Activated CD8-positive, alpha-beta memory T cell treated with anti-CD3 and anti-CD28 coated beads, Interleukin-2, amount 10 ng/mL, durations not matched to agents 7 days and 5 days (primary cell): ENCODE data around the gene ASS1. TPM values are rescaled to one million over a fixed set of nuclear protein-coding genes. Genes with fewer than 3 reads are reported as not detected.

ENCODE experiments used
- ATAC-seq: fragments of 150-1000 bp; cut with Tn5 transposase; one replicate; pipeline ENCODE4 v1.10.0; 2021; ENCODE audit warnings: moderate library complexity
- CTCF ChIA-PET: fragments of 350-600 bp; sonication (Branson Sonifier 250); formaldehyde crosslinking; loops from one replicate; lab custom pipeline; 2021; ENCODE audit warnings: antibody characterized with exemption; lab: Charles Lee
- DNase-seq: peaks from one replicate; pipeline ENCODE4 v3.0.0-alpha.2; 2020
- H3K27ac Mint-ChIP-seq: one replicate; pipeline ENCODE4 v1.8.0; 2021; ENCODE audit warnings: mild to moderate bottlenecking, mixed read lengths
- H3K27me3 Mint-ChIP-seq: one replicate; pipeline ENCODE4 v1.8.0; 2021; ENCODE audit warnings: mixed read lengths
- H3K36me3 Mint-ChIP-seq: one replicate; pipeline ENCODE4 v1.8.0; 2021; ENCODE audit warnings: mild to moderate bottlenecking, mixed read lengths
- H3K4me1 Mint-ChIP-seq: one replicate; pipeline ENCODE4 v1.8.0; 2021; ENCODE audit warnings: mixed read lengths
- H3K4me3 Mint-ChIP-seq: one replicate; pipeline ENCODE4 v1.8.0; 2021; ENCODE audit warnings: mild to moderate bottlenecking, moderate library complexity, mixed read lengths
- H3K9me3 Mint-ChIP-seq: one replicate; pipeline ENCODE4 v1.8.0; 2022; ENCODE audit warnings: low read depth, mixed read lengths
- total RNA-seq, 2 experiments: library from RNA; stranded (reverse); gene quantifications; one replicate each; pipeline ENCODE4 v1.2.3, GENCODE V29; 2021

Gene ASS1
- total RNA-seq, 2 experiments from 2014 or later, result 5.3 to 11.1 TPM

DNA sequence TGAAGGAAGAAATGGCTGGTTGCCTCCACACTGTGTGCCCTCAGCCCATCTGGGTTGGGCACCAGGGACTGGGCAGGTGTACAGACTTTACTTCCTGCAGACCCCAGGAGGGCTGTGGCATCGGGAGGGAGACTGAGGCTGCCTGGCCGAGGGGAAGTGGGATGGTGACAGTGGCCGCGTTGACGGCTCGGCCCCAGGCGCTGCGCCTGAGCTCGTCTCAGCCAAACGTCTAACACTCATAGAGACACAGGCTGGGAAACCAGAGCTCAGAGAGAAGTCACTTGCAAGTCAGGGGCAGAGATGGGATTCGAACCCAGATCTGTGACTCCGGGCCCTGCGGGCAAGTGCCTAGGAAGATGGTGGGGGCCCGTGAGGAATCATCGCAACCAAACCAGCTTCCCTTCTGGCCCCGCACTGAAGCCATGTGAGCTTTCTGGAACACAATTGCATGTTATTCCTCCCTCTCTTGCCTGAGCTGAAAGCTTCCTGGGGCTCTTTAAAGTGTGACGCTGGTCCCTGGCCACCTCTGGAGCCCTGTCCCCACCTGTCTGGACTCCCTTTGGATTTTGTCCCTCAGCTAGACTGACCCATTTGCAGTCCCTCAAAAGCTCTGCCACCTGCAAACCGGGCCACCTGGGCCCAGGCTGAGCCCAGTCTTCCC, 81.6 kb downstream of the ASS1 start:
- Mint-ChIP-seq H3K9me3 (no peaks in the 10 kb centered on the region), H3K4me3 (no peak overlapping the region), H3K27me3 (no peaks in the 10 kb centered on the region), H3K27ac (no peak overlapping the region), H3K36me3 (no peaks in the 10 kb centered on the region), H3K4me1 (no peaks in the 10 kb centered on the region)
- DNase-seq (no peak), ATAC-seq (no peak)
- CTCF ChIA-PET, result no interaction called here

DNA sequence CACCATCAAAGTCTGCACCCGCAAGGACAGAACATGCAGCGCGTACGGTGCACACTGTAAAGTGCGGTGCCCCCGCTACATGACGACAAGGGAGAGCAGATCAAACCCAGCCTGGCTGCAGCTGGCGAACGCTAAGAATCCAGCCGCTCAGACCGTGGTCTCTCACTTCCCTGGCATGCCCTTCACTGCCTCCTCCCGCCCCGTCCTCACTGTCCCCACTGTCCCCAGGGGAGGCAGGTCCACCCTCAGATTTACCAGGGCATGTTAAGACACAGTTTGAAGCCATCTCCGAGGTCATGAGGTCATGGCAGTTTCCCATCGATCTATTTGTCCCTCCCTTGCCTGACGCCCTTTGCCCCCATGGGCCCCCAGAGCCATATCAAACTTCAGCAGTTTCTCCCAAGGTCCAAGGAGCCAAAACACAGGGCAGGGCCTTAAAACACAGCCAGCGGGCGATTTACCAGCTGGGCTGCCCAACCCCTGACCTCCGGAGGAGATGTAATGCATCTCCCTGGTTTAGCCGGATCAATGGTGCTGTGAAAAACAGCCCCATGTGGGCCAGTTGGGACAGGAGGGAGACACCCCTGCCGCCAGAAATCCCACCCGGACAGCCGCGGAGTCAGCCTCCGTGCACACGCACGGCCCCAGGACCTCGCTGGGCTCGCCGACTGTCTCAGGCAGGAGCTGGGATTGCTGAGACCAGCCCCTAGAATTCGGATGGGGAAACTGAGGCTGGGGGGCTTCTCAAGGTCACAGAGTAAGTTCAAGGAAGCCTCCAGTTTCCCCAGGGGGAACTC, 82.3 kb downstream of the ASS1 start:
- Mint-ChIP-seq H3K36me3 (no peaks in the 10 kb centered on the region), H3K9me3 (no peaks in the 10 kb centered on the region), H3K4me1 (no peaks in the 10 kb centered on the region), H3K4me3 (no peak overlapping the region), H3K27me3 (no peaks in the 10 kb centered on the region), H3K27ac (no peak overlapping the region)
- DNase-seq (no peak), ATAC-seq (no peak)
- CTCF ChIA-PET, result no interaction called here

- CTCF ChIA-PET, result no interaction called here
- Mint-ChIP-seq H3K4me1 (no peaks in the 10 kb centered on the region), H3K36me3 (no peaks in the 10 kb centered on the region), H3K27ac (no peak overlapping the region), H3K27me3 (peaks cover 4% of the 10 kb centered on the region), H3K9me3 (no peaks in the 10 kb centered on the region), H3K4me3 (no peak overlapping the region)
- no peak for ATAC-seq
- DNase-seq, result no peak
Observed at GRCh38 chr9:130527651-130528310, 83.0 kb downstream of the ASS1 start.

DNA sequence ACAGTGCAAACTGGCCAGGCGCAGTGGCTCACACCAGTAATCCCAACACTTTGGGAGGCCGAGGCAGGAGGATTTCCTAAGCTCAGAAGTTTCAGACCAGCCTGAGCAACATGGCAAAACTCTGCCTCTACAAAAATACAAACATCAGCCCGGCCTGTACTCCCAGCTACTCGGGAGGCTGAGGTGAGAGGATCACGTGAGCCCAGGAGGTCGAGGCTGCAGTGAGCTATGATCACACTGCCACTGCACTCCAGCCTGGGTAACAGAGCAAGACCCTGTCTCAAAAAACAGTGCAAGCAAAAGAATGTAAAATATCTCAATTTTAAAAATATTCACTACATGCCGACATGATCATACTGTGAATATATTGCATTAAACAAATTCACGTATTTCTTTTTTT, 83.9 kb downstream of the ASS1 start:
- H3K27me3 Mint-ChIP-seq, result peaks cover 6% of the 10 kb centered on the region
- no peaks in the 10 kb centered on the region for H3K9me3 Mint-ChIP-seq
- H3K4me3 Mint-ChIP-seq, result no peak overlapping the region
- ATAC-seq, result no peak
- no peak overlapping the region for H3K27ac Mint-ChIP-seq
- H3K36me3 Mint-ChIP-seq, result no peaks in the 10 kb centered on the region
- no peaks in the 10 kb centered on the region for H3K4me1 Mint-ChIP-seq
- no peak for DNase-seq
- CTCF ChIA-PET, result interaction anchor here (1.3 kb wide), 1 partner anchor 59 kb away, joined by 3 read pairs; no protein-coding TSS in a partner anchor

DNA sequence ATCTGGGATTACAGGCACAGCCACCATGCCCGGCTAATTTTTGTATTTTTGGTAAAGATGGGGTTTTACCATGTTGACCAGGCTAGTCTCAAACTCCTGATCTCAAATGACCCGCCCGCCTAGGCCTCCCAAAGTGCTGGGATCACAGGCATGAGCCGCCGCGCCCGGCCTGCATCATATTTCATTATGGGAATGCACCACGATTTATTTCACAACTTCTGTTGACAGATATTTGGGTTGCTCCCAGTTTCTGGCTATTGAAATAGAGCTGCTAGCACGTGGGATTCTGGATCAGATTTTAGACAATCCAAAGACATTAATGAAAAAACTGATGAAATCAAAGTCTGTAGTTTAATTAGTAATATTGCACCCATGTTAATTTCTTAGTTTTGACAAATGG, 86.2 kb downstream of the ASS1 start:
- no peak overlapping the region for H3K4me3 Mint-ChIP-seq
- peaks cover 2% of the 10 kb centered on the region for H3K4me1 Mint-ChIP-seq
- no peaks in the 10 kb centered on the region for H3K9me3 Mint-ChIP-seq
- CTCF ChIA-PET, result no interaction called here
- DNase-seq (no peak), ATAC-seq (no peak)
- H3K36me3 Mint-ChIP-seq, result no peaks in the 10 kb centered on the region
- peaks cover 20% of the 10 kb centered on the region for H3K27me3 Mint-ChIP-seq
- H3K27ac Mint-ChIP-seq, result no peak overlapping the region

GRCh38 chr9:130531670-130532069, 86.9 kb downstream of the ASS1 start:
- Mint-ChIP-seq H3K4me3 (no peak overlapping the region), H3K36me3 (no peaks in the 10 kb centered on the region), H3K9me3 (no peaks in the 10 kb centered on the region), H3K27ac (no peak overlapping the region), H3K4me1 (peaks cover 3% of the 10 kb centered on the region), H3K27me3 (peaks cover 25% of the 10 kb centered on the region)
- no peak for DNase-seq
- ATAC-seq, result no peak
- CTCF ChIA-PET, result interaction anchor here (0.6 to 0.7 kb wide), 2 partner anchors 516 to 1411 kb away, joined by 3 to 5 read pairs; no protein-coding TSS in a partner anchor

DNA sequence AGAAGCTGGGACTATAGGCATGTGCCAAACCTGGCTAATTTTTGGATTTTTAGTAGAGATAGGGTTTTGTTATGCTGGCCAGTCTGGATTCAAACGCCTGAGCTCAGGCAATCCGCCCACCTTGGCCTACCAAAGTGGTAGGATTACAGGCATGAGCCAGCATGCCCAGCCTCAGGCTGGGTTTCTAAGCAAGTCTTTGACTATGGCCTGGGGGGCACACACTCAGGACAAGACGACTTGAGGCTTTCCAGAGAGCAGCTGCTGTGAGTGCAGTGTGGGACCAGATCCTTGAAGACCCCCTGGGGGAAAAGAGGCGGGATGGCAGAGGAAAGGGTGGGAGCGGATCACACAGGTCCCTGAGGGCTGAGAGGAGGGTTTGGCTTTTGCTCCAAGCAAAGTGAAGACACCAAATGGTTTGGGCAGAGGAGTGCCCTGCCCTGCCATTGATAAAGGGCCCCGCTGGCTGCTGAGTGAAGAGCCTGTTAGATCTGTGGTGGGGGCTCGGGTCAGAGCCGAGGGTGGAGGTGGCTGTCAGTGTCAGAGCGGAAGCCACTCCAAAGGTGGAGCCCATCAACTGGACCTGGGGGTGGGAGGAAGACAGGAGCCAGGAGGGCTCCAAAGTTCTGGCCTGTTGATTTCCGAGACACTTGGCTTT, 87.8 kb downstream of the ASS1 start:
- H3K9me3 Mint-ChIP-seq, result no peaks in the 10 kb centered on the region
- DNase-seq (no peak), ATAC-seq (no peak)
- H3K4me1 Mint-ChIP-seq, result peaks cover 6% of the 10 kb centered on the region
- H3K36me3 Mint-ChIP-seq, result no peaks in the 10 kb centered on the region
- no peak overlapping the region for H3K4me3 Mint-ChIP-seq
- H3K27ac Mint-ChIP-seq, result no peak overlapping the region
- peaks cover 34% of the 10 kb centered on the region for H3K27me3 Mint-ChIP-seq
- CTCF ChIA-PET, result interaction anchor here (0.7 kb wide), 1 partner anchor 1410 kb away, joined by 5 read pairs; no protein-coding TSS in a partner anchor

DNA sequence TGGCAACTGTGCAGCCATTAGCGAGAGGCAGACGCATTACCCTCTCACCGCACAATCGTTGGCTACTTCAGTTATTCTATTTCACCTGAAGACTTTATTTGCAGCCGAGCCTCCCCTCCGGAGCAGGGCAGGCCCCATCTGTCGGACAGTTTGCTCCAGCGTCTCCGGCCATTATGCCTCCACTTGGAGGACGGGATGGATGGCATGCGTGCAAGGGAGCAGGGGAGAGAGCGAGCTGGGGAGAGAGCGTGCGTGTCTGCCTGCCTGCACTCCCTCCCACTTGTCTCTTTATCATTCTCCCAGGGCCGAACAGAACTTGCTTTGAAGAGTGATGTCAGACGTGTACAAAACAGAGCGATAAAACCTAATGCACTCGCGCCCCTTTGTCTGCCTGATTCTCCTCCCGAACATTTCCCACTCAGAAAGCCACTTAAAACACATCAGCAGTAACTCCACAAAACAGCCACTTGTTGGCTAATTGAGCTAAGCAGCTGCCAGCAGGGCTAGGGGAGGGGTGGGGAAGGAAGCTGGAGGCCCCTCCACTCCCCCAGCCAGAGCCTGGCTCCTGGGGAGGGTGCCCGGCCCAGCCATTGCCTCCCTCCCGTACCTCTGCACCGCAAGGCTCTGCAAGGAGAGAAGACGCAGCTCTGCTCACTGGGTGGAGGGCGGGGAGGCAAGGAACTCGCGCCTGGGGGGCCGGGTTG, 91.2 kb downstream of the ASS1 start:
- ATAC-seq (no peak), DNase-seq (no peak)
- Mint-ChIP-seq H3K36me3 (no peaks in the 10 kb centered on the region), H3K4me3 (no peak overlapping the region), H3K4me1 (peaks cover 9% of the 10 kb centered on the region), H3K9me3 (no peaks in the 10 kb centered on the region), H3K27ac (no peak overlapping the region), H3K27me3 (peaks cover 63% of the 10 kb centered on the region)
- CTCF ChIA-PET, result interaction anchor here (0.5 to 1.2 kb wide), 3 partner anchors 86 to 1269 kb away, joined by 3 to 5 read pairs (median 3); no protein-coding TSS in a partner anchor

- ATAC-seq (no peak), DNase-seq (no peak)
- Mint-ChIP-seq H3K36me3 (no peaks in the 10 kb centered on the region), H3K4me1 (peaks cover 11% of the 10 kb centered on the region), H3K4me3 (no peak overlapping the region), H3K9me3 (no peaks in the 10 kb centered on the region), H3K27me3 (peaks cover 65% of the 10 kb centered on the region), H3K27ac (no peak overlapping the region)
- CTCF ChIA-PET, result interaction anchor here (0.5 kb wide), 1 partner anchor 86 kb away, joined by 3 read pairs; no protein-coding TSS in a partner anchor
Observed at GRCh38 chr9:130536701-130537107, 91.9 kb downstream of the ASS1 start.

GRCh38 chr9:130537346-130538050, 92.7 kb downstream of the ASS1 start:
- Mint-ChIP-seq H3K4me3 (no peak overlapping the region), H3K27ac (no peak overlapping the region), H3K4me1 (peaks cover 11% of the 10 kb centered on the region), H3K36me3 (no peaks in the 10 kb centered on the region), H3K27me3 (peaks cover 65% of the 10 kb centered on the region), H3K9me3 (no peaks in the 10 kb centered on the region)
- CTCF ChIA-PET, result no interaction called here
- ATAC-seq (no peak), DNase-seq (no peak)

DNA sequence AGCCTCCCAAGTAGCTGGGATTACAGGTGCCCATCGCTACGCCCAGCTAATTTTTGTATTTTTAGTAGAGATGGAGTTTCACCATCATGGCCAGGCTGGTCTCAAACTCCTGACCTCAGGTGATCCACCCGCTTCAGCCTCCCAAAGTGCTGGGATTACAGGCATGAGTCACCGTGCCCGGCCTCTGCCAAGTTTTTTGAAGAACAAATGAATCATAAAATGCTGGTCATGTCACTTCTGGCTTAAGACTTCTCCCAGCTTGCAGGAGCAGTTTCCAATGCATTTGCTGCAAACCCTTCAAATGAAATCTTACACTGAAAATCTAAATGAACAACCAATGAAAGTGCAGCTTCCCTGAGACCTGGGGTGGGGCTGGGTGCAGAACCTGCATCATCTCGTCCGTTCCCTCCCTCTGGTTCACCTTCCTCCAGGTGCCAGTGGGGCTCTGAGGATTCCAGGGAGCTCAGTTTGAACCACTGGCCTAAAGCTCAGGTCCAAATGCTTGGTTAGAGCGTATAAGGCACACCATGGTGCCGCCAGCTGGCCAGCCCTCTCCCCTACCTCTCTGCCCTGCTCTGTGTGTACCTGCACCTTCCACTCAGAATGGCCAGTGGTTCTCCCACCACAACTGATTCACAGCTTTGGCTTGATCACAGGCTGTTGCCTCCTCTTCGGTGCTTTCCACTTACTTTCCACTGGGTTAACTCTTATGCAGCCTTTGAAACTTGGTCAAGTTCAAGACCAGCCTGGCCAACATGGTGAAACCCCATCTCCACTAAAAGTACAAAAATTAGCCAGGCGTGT, 94.9 kb downstream of the ASS1 start:
- Mint-ChIP-seq H3K4me1 (peaks cover 11% of the 10 kb centered on the region), H3K27me3 (peaks cover 55% of the 10 kb centered on the region), H3K9me3 (no peaks in the 10 kb centered on the region), H3K4me3 (no peak overlapping the region), H3K36me3 (no peaks in the 10 kb centered on the region), H3K27ac (no peak overlapping the region)
- DNase-seq (no peak), ATAC-seq (no peak)
- CTCF ChIA-PET, result no interaction called here
